Kidney (tissue), 14 donors: ENCODE measurements around the gene WDR86. TPM values are rescaled to one million over a fixed set of nuclear protein-coding genes. Genes with fewer than 3 reads are reported as not detected.
A peak's percentile ranks its signal among the peaks of the same experiment; 100 is the strongest.

Experiments
- DNase-seq, 5 donors: peaks; one replicate each; pipeline ENCODE4 v3.0.0-alpha.2; 2013 to 2020
- FAIRE-seq: peaks from 2 replicates; lab custom pipeline; 2012; peaks lifted over from hg19 to GRCh38; lab: Jason Lieb, UNC
- H3K27ac ChIP-seq, 2 donors: one replicate each; pipeline ENCODE4 v1.7.0; 2013; ENCODE audit warnings: low read depth in 2 of 2, low read length in 2 of 2, inconsistent platforms in 1 of 2
- H3K27me3 ChIP-seq: one replicate; pipeline ENCODE4 v1.7.1; 2013; ENCODE audit warnings: low read length, inconsistent platforms; ENCODE audit not compliant: control insufficient read depth, insufficient read depth
- H3K36me3 ChIP-seq, 3 donors: one replicate each; pipeline versions ENCODE4 v1.7.0 to v1.7.1; 2013; ENCODE audit warnings: low read length in 3 of 3, control low read depth in 1 of 3, inconsistent platforms in 1 of 3; ENCODE audit not compliant: insufficient read depth in 3 of 3, control insufficient read depth in 2 of 3
- H3K4me1 ChIP-seq, 3 donors: one replicate each; pipeline versions ENCODE4 v1.7.0 to v1.7.1; 2013; ENCODE audit warnings: low read length in 3 of 3, inconsistent platforms in 1 of 3, low read depth in 1 of 3; ENCODE audit not compliant: control insufficient read depth in 2 of 3, insufficient read depth in 2 of 3
- H3K4me3 ChIP-seq, 3 donors: one replicate each; pipeline versions ENCODE4 v1.7.0 to v1.8.1; 2013; ENCODE audit warnings: low read length in 3 of 3, control low read depth in 1 of 3, inconsistent platforms in 1 of 3
- H3K9ac ChIP-seq, 3 donors: one replicate each; pipeline versions ENCODE4 v1.7.0 to v1.7.1; 2013; ENCODE audit warnings: low read length in 3 of 3, control low read depth in 1 of 3, inconsistent platforms in 1 of 3
- H3K9me3 ChIP-seq, 3 donors: one replicate each; pipeline versions ENCODE4 v1.7.0 to v1.7.1; 2013; ENCODE audit warnings: low read length in 3 of 3, control low read depth in 1 of 3, inconsistent platforms in 1 of 3; ENCODE audit not compliant: control insufficient read depth in 2 of 3, insufficient read depth in 1 of 3
- intact Hi-C: fragments of 100-400 bp; cut with DNase I; formaldehyde crosslinking; loops from one replicate; pipeline ENCODE4 v1.11.1; 2022
- polyA plus RNA-seq: library from polyadenylated mRNA; stranded (reverse); fragments of 350-450 nt; fragmentation: Illumina TruSeq; extraction: RNeasy Lipid Tissue Mini Kit (QIAGEN cat#74804); gene quantifications from one replicate; pipeline ENCODE4 v1.2.3, GENCODE V29; 2014; ENCODE audit warnings: low read depth, low replicate concordance; ENCODE audit not compliant: insufficient read depth
- total RNA-seq: library from RNA; stranded (reverse); fragmentation: NEBNext Ultra II Directional; extraction: Animal tissue kit (Norgen Biotek cat#: 25700); gene quantifications from one replicate; pipeline ENCODE4 v1.2.1, GENCODE V29; 2021
- TF ChIP-seq, protein P1 (sequence below): IDR thresholded peaks from 3 replicates; pipeline ENCODE4 v1.5.1; 2012; ENCODE audit warnings: mild to moderate bottlenecking, moderate library complexity, borderline replicate concordance; ENCODE audit not compliant: insufficient read depth; ENCODE audit errors: extremely low read depth
- donor health status: control.
- donor health status: control.
- donor health status: control.
- donor health status: control.
- donor health status: control.
- donor health status: DM: yes; HTN: yes; CAD: no.
- donor health status: Normal renal cell carcinoma (clear cell type).

Gene WDR86
- total and polyA plus RNA-seq, 2 donors from 2014 or later: 1.8 to 5.9 TPM

DNA sequence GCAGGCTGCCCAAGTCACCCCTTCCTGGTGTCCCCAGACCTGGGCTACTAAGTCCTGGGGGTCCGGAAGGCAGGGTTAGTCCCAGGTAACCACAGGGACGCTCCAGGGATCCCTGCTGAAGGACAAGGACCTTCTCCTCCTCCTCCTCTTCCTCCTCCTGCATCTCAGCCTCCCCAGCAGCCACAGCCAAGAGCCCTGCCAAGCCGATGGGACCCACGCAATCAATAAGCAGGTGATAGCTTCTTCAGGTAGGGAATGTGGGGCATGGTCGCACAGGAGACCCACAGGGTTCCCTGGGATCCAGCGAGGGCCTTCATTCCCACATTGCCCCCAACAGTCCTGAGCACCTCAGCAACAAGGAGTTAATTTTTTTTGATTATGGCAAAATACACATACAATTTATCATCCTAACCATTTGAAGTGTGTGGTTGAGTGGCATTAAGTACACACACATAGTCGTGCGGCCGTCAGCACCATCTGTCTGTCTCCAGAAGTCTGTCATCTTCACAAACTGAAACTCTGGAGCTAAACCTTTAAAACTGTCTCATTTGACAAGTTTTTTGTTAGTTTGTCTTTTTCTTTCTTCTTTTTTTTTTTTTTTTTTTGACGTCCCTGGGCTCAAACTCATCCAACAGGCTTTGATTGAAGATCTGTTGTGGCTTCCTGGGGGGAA lies 18.0 kb upstream of the WDR86 start:
- Histone ChIP-seq H3K9me3 (no peaks in the 10 kb centered on the region), H3K9ac (no peak overlapping the region), H3K36me3 (no peaks in the 10 kb centered on the region), H3K27me3 (no peaks in the 10 kb centered on the region), H3K27ac (peak overlapping the region in 1 of 2 donors; percentile 75), H3K4me3 (no peak overlapping the region), H3K4me1 (peaks cover 0 to 8% (median 8%) of the 10 kb centered on the region in 3 donors)
- TF ChIP-seq, protein P1, sequence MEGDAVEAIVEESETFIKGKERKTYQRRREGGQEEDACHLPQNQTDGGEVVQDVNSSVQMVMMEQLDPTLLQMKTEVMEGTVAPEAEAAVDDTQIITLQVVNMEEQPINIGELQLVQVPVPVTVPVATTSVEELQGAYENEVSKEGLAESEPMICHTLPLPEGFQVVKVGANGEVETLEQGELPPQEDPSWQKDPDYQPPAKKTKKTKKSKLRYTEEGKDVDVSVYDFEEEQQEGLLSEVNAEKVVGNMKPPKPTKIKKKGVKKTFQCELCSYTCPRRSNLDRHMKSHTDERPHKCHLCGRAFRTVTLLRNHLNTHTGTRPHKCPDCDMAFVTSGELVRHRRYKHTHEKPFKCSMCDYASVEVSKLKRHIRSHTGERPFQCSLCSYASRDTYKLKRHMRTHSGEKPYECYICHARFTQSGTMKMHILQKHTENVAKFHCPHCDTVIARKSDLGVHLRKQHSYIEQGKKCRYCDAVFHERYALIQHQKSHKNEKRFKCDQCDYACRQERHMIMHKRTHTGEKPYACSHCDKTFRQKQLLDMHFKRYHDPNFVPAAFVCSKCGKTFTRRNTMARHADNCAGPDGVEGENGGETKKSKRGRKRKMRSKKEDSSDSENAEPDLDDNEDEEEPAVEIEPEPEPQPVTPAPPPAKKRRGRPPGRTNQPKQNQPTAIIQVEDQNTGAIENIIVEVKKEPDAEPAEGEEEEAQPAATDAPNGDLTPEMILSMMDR: no peak
- intact Hi-C loops: no loop called here
- FAIRE-seq (no peak), DNase-seq (peak in 2 of 5 donors; percentile 46 to 61)

- no peaks in the 10 kb centered on the region for H3K27me3 ChIP-seq
- no peaks in the 10 kb centered on the region for H3K36me3 ChIP-seq
- intact Hi-C loops: no loop called here
- no peak for FAIRE-seq
- H3K4me1 ChIP-seq: peaks cover 0 to 8% (median 8%) of the 10 kb centered on the region in 3 donors
- no peaks in the 10 kb centered on the region for H3K9me3 ChIP-seq
- H3K4me3 ChIP-seq: no peak overlapping the region
- peak in 1 of 5 donors; percentile 48 for DNase-seq
- H3K27ac ChIP-seq: peak overlapping the region in 1 of 2 donors; percentile 51
- TF ChIP-seq, protein P1: no peak
- no peak overlapping the region for H3K9ac ChIP-seq
Measured at GRCh38 chr7:151426904-151427704, 17.3 kb upstream of the WDR86 start.

DNA sequence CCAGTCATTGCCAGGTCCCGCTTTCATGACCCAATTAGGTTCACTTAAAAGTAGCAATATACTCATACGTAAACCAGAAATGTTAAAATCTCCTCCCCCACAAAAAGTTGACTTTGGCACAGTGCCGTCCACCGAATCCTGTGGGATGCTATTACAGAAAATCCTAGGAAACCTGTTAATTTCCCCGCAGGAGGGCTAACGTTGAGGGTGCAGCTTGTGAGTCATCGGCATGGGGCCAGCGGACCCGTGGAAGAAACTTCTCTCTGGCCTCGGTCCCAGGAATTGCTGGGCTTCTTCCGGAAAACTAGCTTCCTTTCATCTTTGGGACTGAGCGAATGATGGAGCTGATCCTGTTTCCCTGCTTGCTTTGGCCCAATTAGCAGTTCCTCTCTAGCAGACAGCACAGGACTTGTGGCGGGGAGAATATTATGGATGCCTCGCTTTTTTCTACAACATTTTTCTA lies 16.6 kb upstream of the WDR86 start:
- H3K4me1 ChIP-seq: peaks cover 0 to 8% (median 8%) of the 10 kb centered on the region in 3 donors
- intact Hi-C loops: no loop called here
- FAIRE-seq: no peak
- H3K9ac ChIP-seq: no peak overlapping the region
- peak overlapping the region in 1 of 2 donors; percentile 73 for H3K27ac ChIP-seq
- no peak overlapping the region for H3K4me3 ChIP-seq
- no peaks in the 10 kb centered on the region for H3K9me3 ChIP-seq
- TF ChIP-seq, protein P1: no peak
- no peaks in the 10 kb centered on the region for H3K36me3 ChIP-seq
- peak in 3 of 5 donors; percentile 40 to 88 (median 64) for DNase-seq
- no peaks in the 10 kb centered on the region for H3K27me3 ChIP-seq
